Smooth muscle cell of the brain vasculature (primary cell): Measurements from ENCODE around the gene KCNH1.

Source experiments
- DNase-seq: peaks from one replicate; pipeline ENCODE4 v3.0.0-alpha.2; 2012; ENCODE audit warnings: low read depth, low spot score

Gene KCNH1

DNA sequence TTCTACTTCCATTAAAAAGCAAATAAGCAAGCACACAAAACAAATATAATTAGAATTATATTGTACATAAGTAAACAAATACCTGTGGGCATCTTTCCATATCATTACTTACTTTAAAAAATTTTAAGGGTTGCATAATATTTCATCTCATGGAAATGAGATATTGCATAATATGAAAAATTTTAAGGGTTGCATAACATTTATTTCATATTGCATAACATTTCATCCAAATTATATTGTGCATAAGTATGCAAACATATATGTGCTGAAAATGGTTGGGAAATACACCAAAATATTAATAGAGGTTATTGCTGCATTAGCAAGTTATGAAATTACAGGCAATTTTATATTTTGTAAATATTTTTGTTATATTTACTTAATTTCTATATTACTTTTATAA, 213.7 kb downstream of the KCNH1 start:
- no peak for DNase-seq

DNA sequence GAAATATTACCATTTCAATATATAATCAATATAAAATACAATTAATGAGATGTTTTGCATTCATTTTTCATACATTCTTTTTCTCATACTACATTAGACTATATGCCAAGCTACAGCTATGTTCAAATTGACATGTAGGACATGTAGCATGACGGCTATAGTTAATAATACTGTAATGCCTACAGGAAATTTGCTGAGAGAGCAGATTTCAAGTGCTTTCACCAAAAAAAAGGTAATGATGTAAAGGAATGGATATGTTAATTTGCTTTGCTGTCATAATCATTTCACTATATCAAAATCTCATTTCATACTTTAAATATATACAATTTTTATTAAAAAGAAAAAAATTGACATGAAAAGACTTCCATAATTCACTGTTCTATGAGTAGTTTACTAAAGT, 215.1 kb downstream of the KCNH1 start:
- DNase-seq, result no peak

DNA sequence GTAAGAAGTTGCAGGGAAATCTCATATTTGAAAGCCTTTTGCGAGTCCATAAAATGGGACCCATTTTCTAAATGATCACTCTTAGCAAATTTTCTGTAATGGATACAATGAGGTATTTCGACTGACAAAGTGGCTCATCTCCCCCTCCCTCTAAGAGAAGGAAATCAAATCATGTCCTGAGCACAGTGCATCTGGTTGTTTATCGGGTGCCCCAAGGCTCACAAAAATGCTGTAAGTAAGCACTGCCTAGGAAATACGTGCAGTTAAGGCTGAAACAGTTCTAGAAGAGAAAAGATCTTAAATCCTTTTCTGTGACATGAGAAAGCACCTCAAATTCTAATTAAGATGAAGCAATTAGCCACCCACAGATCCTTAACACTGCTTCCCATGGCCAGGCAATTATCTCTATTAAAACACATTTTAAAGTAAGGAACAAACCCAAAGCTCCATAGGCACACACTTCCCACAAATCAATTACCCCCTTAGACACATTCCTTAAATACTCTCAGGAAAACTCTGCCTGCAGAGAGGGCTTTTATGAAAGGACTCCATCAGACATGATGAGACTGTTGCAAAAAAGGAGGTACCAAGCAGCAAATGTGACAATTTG, 216.3 kb downstream of the KCNH1 start:
- DNase-seq, result no peak

DNA sequence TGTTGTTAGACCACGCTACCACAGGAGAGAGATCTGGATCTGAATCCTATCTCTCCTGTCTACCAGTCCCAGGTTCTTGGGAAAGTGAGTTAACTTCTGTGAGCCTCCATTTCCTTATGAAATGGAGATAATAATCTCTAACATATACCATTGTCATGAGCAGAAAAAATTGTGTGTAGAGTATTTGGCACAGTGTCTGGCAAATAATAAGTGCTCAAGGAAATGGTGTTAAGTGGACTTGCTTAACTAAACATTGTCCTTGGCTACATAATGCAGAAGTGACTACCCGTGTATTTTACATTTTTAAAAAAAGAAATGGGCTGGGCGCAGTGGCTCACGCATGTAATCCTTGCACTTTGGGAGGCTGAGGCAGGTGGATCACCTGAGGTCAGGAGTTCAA, 217.4 kb downstream of the KCNH1 start:
- DNase-seq, result no peak

DNA sequence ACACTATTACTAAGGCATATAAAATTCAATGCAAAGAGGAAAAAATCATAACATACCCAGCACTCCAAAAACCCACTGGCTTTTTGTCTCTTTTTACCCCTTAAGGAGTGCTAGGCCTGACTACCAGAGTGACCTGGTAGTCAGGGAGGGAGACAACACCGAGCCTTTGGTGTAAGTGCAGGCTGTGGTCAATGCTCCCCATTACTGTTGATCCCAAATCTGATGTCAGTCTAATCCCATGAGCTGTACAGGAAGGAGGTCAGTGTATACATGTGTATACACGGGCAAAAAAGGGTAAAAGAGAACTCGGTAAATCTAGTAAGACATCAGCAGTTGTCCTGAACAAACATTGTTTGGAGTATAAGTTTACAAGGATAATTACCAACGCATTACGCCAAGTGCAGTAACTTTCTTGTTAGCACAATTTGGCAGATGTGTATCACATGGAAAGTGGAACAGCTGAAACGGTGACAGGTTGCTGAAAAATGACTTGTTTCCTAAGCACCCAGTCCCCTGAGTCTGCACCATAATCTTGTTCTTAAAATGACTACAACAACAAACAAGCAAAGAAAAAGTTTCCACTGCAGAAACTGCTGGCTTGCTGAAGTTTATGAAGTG, 217.9 kb downstream of the KCNH1 start:
- DNase-seq, result no peak

DNA sequence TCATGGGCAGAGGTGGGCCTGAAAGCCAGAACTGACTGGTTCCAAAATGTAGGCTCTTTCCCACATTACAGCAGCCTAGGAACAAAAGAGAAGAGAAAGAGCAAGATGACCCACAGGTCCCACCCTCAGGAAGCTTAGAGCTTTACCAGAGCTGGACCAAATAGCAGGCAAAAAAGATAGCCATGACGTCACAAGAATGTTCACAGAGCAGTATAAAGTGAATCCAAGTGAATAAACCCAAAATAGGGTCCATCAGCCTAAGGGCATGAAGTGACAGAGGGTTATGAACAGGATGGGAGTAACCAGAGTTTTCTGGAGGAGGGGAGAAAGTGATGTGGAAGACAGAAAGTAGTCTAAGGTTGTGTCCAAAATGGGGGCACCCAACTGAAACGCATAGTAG, 221.2 kb downstream of the KCNH1 start:
- no peak for DNase-seq

DNA sequence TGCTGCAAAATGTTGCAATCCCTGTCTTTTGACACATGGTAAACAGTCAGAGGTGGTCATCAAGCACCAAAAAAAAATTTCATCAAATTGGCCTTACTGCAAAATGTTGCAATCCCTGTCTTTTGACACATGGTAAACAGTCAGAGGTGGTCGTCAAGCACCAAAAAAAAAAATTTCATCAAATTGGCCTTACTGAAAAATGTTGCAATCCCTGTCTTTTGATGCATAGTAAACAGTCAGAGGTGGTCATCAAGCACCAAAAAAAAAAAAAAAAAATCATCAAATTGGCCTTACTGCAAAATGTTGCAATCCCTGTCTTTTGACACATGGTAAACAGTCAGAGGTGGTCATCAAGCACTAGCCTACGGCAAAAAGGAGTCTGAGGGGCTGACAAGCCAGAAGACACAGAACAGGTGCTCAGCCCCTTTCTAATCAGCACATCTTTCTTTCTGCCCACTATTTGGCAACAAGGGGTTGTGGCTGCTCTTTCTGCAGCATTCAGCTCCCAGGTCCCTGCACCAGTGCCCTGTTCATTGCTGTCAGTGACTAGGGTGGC, 223.8 kb downstream of the KCNH1 start:
- no peak for DNase-seq

DNA sequence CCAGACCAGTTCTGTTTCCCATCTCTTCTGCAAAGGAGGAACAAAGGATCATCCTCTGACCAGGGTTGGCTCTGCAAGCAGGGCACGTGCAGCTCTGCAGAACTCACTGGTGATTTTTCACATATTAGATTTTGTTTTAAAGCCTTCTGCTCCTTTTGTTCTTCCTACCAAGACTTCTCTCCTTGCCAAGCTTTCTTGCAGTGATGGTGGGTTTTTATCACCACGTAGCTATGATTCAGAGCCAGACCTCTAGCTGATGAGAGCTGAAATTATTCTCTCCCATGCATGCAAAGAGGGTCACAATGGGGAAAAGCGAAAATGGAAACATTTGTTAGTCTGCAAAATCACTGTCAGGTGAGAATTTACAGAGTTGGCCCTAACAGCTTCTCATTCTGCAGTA, 225.2 kb downstream of the KCNH1 start:
- DNase-seq, result no peak

DNA sequence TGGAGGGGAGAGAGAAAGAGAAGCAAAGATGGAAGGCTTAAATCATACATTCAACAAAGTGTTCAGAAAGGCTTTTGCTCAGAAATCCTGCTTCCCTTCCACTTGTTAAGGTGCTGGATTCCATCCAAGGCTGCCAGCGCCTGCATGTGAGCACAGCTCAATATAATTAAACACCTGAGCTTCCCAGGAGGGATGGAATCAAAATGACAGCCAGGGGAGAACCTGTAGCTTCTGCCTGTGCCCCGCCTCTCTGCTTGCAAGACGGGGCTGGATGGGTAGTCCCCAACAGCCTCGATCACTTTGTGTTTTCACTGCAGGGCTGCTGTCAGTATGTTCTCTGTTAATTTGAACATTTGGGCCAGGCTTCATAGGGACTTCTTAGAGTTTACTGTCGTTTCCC, 225.7 kb downstream of the KCNH1 start:
- DNase-seq, result no peak

DNA sequence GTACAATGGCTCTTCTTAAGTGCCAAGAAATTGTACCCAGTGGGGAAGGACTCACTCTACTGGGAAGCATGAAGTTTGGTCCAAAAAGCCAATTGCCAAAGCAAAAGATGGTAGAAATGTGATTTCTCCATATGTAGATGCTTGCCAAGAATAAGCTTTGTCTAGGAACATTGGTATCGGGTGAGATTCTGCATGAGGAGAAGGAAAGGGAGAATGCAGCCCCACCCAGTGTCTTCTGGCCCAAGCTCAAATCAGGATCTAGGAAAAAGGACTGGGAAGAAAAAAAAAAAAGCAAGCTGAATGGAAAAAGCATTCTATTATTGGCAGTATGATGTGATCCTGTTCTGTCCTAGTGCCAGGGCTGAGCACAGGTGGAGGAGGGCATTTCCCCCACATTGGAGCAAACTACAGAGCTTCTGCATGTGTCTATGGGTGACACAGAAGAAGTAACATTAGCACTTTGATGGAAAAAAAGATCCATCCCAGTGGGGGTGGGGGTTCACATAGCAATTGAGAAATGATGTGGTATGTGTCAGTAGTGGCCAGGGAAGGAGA, 226.6 kb downstream of the KCNH1 start:
- DNase-seq, result no peak

DNA sequence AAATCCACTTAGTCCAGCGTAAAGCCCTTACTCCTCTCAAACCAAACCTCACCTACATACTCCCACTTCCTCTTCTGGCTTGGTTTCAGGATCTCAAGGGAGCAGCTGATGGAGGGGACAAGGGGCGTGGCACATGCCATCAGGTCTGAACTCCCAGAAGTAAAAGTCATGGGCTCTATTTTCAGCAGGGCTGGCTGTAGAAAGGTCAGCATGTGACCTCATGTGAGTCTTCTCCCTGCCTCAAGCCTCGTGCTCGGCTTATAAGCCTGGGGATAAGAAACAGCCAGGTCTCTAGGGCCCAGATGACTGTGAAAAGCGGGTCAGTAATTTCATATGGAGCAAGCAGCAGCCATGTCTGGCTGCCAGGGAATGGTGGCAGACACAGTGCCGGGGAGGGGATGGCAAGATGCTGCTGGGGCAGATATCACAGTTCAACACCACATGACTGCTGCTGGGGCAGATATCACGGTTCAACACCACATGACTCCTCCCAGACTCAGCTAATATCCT, 227.9 kb downstream of the KCNH1 start:
- DNase-seq, result no peak

DNA sequence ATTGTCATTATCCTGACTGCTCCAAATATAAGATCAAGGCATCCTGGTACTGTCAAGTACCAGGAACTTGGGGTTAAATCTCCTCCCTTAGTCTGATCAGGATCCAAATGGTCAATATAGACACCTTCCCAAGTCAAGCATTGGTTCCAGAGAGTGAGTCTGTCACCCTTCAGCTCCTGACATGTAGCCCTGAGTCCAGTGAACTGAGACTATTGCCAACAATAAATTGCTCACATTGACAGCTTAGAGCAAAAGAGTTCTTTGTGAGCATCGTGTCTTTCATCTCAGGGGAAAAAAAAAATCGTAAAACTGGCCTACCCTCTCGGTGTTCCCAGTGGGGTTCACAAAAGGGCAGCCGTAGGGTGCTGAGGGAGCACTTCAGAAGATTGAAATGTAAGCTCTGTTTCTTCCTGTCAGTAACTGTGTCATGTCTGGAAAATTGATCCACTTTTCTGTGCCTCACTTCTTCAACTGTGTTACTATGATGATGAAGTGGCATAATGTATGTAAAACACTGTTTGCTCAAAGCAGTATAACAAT, 228.5 kb downstream of the KCNH1 start:
- no peak for DNase-seq

DNA sequence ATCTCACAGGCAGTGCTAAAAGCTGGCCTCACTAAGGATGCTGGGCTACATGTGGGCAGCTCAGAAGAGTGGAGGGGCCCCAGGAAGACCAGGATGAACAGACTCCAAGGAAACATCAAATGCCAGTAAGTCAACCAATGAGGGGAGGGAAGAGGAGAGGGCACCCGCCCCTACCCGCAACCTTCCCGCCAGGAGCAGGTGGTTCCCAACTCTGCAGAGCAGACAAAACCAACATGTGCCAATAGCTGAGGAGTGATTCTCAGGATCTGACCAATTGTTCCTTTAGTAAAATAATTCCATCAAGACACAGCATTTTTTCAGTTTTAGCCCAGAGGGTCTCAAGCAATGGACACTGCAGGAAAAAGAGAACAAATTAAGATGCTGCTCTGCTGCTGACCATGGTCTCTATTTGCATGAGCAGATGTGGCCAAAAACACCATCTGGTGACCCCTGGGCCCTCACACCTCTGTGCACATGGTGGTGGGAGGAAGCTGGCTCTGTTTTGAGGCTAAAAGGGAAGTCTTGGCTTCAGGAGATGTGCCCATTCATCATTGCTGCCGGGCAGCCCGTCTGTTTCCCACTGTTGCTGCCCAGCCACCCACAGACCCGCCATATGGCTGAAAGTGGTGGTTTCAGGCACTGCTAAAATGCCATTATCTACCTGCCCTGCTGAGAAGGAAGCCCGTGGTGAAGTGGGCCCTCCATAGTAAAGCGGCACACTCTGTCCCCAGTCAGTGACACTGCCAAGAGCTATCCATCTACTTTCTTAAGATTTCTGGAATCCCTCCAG, 231.8 kb downstream of the KCNH1 start:
- no peak for DNase-seq

DNA sequence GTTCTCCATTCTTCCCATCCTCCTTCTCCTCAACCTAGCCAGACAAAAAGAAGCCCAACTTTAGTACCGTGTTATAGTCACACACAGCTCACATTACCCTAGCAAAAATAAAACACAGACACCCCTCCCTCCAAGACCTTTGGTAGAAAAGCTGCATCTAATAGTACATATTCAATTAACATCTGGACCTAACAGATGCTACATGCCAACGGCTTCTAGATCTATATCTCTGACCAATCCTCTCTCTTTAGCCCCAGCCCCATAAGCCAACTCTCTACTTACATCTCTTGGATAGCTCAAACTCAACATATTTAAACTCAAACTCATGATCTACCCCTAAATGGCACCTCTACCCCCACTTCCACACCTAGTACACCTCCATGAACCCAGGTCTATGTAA, 233.1 kb downstream of the KCNH1 start:
- DNase-seq, result no peak

DNA sequence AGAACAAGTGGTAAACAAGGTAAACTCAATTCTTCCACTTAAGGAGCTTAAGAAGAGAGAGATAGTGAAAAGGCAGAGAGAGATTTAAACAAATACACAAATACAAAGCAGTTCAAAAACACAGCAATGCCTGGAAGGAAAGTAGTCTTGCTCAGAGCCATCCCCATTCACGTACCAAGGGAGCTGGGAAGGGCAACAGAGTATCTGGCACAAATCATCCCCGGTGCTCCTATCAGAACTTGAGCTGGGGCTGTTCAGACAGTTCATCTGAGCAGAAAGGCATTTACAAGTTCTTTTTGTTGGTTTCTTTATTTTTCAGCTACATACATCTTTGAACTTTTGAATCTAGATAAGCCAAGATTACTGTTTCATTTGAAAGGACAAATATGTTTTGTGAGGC, 233.9 kb downstream of the KCNH1 start:
- no peak for DNase-seq

DNA sequence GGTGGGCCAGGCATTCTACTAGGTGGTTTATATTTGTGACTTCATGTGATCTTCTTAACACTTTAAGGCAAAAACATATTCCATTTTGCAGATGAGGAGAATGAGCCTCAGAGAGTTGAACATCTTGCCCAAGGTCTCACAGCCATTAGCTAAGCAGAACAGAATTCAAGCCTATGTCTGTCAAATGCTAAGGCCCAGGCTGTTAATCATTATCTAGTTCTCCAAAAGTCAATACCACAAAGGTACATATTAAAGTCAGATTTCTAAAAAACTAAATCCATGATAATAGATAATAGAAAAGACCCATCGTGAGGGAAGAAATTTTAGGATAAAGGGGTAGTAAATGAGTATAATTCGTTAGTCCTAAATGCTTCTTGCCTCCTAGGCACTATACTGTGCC, 234.3 kb downstream of the KCNH1 start:
- DNase-seq, result no peak

DNA sequence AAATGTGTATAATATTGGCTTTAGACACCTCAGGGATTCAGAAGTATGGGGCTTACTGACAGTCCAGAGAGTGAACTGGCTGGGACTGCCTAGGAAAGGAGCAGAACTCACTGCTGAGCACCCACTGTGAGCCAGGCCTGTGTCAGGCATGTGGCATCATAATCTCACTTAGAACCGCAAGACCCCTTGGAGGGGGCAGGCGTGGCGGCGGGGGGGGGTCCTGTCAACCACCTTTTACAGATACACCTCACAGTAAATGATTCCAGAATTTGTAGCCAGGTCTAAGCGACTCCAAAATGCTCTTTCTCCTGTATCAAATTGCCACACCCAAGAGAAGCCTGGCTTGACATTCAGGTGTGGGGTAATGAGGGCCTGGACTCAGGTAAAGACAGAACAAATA, 235.5 kb downstream of the KCNH1 start:
- DNase-seq, result no peak

DNA sequence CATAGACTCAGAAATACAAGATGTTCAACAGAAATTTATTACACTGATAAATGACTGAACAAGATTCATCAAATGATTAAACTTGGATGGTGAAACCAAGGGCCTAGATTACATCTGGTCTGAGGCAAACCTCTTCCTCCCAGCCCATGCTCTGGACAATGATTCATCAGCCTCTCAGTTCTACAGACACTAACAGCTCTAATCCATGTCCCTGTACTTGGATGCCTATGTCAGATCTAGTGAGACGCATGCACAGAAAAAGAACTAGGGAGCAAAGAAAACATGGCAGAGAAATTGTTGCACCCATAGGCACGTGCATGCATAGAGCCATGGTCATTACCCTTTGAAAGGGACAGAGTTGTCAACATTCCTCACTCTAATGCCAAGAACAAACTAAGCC, 250.1 kb downstream of the KCNH1 start:
- DNase-seq, result no peak

DNA sequence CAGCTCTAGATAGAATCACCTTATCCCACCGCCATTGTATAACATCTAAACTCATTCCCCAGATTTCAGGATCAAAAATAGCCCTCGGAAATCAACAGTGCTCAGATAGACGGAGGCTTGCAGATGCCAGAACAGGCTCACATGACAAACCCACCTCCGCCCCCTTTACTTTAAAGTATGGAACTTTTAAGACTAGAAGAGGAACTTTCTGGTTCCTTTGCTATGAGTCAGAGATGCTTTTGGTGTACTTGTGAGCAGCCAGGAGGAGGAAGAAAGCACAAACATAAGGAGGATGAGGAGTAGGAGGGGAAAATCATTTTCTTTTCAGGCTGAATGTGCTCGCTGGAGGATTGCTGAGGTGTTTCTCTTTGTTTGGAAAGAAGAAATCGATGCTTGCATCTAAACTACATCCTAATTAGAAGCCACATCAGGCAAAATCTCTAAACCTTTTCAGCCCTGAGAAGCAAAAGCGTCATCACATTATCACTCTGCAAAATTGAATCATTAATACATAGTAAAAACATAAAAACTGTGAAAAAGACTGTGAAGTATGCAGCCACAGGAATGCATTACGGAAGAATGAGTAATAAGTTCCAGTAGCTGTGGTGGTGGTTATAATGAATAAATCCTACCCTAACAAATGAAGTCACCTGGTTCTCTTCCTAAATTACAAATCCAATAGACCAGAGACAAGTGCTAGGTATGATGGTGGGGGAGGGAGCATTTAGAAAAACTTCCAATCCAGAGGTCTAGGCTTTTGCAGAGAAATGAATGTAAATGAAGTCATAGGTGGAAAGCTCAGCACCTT, 251.3 kb downstream of the KCNH1 start:
- DNase-seq, result no peak

DNA sequence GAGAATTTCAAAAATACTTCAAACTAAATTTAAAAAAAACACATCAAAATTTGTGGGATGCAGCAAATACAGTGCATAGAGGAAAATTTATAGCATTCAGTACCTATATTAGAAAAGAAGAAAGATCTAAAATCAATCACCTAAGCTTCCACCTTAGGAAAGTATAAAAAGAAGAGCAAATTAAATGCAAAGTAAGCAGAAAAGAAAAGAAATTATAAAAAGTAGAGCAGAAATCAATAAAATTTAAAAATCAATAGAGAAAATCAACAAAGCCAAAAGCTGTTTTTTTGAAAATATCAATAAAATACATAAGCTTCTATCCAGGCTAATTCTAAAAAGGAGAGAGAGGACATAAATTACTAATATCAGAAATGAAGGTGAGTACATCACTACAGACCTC, 255.4 kb downstream of the KCNH1 start:
- no peak for DNase-seq

DNA sequence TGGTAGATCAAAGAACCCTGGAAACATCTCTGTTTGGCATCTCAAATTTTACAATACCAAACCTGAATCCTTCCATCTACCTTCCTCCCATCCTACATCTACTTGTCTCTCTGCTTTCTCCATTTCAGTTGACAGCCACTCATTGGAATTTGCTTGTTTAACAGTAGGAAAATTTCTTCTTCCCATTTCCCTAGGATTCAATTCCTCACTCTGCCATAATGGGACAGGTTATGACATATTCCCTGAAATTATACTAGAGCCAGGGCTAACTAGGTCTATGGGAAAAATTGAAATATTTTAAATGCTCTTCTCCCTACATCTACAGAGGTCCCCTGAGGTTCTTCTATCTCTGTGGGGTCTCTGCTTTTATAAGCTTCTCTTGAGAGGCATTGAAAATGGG, 257.7 kb downstream of the KCNH1 start:
- DNase-seq, result no peak
